Activated T-cell treated with anti-CD3 and anti-CD28 coated beads for 24 hours (primary cell): ENCODE data around the gene TP63.
"Not testable (repeated sequence)": the region's sequence is repeated elsewhere in the genome, so short reads cannot be mapped to it uniquely, and the experiment has no call there.

Experiments used
- DNase-seq: peaks from one replicate; pipeline ENCODE4 v3.0.0-alpha.2; 2020; ENCODE audit warnings: low read depth

The TP63 gene

DNA sequence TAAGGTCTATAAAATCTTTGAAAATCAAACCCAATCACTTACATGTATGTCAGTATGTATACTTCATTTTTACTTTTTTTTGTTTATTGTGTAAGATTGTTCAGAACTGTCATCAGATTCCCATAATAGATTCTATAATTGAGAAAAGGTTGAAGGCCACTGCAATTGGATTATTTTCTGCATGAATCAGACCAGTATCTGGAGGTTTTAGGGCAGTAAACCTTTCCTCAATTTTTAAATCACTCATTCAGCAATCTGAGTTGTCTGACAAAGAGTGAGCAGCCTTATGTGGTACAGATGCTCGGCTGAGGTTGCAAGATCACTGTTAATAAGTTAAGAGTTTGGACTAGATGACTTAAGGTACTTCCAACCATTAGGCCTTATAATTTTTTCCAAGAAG is 96.0 kb downstream of the TP63 start:
- no peak for DNase-seq

- no peak for DNase-seq
Observed at GRCh38 chr3:189727898-189728297, 96.7 kb downstream of the TP63 start.

DNA sequence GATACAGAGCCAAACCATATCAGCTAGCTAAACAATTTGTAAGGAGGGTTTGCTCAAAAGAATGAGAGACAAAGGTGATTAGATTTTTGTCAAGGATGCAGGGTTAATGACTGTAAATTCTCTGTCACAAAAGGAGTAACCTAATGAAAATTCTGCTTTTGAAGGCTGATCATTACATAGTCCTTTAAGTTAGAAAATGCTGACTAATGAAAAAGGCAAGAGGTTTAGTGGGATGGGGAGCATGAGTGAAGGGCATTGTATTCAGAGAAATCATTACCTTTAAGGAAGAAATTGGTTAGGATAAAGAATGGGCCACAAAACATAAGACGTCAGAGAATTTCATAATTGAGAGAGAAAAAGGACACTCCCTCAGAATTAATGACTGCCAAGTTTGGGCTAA is 97.7 kb downstream of the TP63 start:
- no peak for DNase-seq

GRCh38 chr3:189734061-189734460 is 102.9 kb downstream of the TP63 start:
- DNase-seq = no peak

DNA sequence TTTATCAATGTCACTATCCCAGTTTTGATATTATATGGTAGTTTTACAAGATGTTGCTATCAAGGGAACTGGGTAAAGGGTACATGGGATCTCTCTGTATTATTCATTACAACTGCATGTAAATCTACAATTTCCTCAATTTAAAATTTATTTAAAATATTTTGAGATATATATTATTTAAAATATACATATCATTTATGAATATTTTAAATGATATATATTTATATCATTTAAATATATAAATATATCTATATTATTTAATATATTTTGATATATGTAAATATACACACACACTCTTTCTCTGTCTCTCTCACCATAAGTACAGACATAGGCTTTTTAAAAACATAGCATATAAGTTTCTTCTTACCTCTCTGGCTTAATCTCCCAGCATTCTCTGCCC is 104.7 kb downstream of the TP63 start:
- DNase-seq = no peak

- DNase-seq = no peak
Observed at GRCh38 chr3:189737071-189737470, 105.9 kb downstream of the TP63 start.

GRCh38 chr3:189737619-189738018 is 106.4 kb downstream of the TP63 start:
- no peak for DNase-seq

DNA sequence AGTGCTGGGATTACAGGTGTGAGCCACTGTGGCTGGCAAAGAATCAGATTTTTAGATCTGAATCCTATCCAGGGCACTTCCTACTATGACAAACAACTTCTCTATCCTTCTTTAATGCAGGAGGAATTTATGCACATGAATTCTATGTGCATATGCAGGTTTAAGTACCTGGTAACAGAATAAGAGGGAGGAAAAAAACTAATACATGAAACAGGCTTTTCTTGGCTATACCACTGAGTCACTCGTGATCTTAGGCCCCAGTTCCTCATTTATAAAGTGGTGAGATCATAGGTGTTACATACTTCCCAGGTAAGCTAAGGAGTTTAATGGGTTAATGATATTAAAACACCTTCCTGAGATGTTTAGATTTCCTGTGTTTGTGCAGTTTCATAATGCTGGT is 108.2 kb downstream of the TP63 start:
- no peak for DNase-seq

- no peak for DNase-seq
Observed at GRCh38 chr3:189740156-189740555, 109.0 kb downstream of the TP63 start.

- DNase-seq = no peak
Observed at GRCh38 chr3:189744235-189744634, 113.0 kb downstream of the TP63 start.

DNA sequence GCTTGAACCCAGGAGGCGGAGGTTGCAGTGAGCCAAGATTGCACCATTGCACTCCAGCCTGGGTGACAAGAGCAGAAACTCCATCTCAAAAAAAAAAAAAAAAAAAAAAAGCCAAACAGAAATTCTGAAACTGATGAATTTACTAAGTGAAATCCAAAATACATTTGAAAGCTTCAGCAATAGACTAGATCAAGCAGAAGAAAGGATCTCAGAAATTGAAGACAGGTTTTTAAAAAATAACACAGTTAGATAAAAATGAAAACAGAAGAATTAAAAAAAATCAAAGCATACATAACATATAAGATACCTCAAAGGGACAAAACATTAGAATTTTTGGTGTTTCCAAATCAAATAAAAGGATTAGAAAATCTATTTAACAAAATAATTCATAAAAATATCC is 114.4 kb downstream of the TP63 start:
- DNase-seq = no peak

GRCh38 chr3:189748046-189748445 is 116.9 kb downstream of the TP63 start:
- no peak for DNase-seq

GRCh38 chr3:189750972-189751371 is 119.8 kb downstream of the TP63 start:
- DNase-seq = not testable (repeated sequence)

- no peak for DNase-seq
Observed at GRCh38 chr3:189754356-189754755, 123.2 kb downstream of the TP63 start.

GRCh38 chr3:189756582-189757078 is 125.4 kb downstream of the TP63 start:
- DNase-seq = no peak

GRCh38 chr3:189758186-189758585 is 127.0 kb downstream of the TP63 start:
- DNase-seq = no peak

DNA sequence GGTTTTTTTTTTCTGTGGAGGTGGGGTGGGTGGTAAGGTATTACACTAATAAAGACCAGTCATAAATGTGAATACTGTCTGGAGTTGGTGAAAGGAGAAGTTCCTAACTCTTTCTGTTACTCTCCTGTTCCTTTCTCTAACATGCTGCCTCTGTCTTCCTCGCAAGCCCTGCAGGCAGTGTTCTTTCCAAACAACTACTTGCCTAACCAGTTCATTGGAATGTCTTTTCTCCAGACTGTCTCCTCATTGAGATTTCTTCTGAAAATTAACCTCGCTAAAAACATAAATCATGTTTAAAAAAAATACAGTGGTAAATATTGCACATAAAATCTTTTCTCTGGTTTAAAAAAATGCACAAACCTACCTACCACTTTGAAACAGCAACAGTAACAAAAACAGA is 135.2 kb downstream of the TP63 start:
- DNase-seq = no peak

- DNase-seq = no peak
Observed at GRCh38 chr3:189771842-189772450, 140.8 kb downstream of the TP63 start.

- no peak for DNase-seq
Observed at GRCh38 chr3:189772584-189772983, 141.4 kb downstream of the TP63 start.

DNA sequence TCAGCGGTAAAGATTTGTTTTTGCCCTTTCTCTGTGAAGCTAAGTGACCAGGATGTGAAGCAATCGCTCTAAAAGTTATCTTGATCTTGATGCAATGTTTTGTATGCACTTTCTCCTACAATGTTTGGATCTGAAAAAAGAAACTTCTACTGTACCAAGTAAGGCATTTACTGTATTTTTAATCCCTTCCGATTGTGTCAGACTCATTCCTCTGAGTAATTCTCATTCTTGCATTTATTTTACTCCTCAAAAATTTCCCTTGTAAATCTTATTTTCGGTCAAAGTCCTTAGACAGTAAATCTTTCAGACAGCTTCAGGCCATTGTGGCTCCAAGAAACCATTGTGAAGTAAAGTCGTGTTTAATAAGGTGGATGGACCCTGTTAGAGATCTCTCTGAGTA is 141.9 kb downstream of the TP63 start:
- no peak for DNase-seq

GRCh38 chr3:189776149-189776824 is 145.1 kb downstream of the TP63 start:
- no peak for DNase-seq

DNA sequence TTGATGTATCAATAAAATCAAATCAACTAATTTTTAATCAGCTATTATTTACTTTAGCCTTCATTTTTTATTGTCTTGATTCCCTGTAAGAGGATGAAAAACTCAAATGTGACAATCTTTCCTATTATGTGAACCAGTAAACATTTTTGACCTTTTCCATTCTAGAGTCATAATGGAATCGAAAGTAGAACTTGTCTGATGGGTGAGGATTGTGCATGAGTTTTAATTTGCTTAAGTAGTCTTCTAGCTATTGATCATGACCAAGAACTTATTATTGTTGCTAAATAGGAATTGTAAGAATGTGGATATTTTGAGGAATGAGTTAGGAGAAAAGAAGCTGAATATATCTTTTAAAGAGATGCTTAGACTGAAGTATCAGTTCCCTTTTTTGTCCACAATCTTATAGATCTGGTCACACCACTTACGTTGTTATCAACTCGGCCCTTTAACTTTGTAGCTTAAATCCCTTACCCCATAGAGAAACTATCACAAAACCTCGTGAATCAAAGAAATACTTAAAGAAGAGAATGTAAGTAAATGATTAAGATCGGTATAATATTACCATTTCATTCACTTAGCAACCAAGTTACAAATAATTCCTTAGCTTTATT is 147.3 kb downstream of the TP63 start:
- no peak for DNase-seq

DNA sequence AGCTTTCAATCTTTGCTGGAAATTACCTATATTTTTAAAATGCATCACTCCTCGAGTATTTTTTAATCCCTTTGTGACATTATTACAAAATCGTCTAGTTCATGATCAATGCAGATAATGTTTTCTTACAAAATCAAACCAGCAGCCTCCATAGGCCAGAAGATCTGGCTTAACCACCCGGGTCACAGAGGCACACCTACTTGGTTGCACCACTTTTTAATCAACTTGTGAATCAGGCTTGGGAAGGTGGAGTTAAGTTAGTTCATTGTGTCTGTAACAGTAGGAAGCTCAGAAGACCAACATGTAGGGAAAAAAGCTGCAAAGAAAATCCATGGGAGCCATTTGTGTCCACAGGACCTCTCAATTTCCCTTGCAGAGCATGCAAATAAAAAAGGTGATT is 148.0 kb downstream of the TP63 start:
- no peak for DNase-seq
